COLO668 (cell line): ENCODE results near the gene ACAD11.

Experiments
- DNase-seq: peaks from one replicate; lab custom pipeline; 2025; ENCODE audit not compliant: unreplicated experiment; lab: John Stamatoyannopoulos, UW

The ACAD11 gene

GRCh38 chr3:132517311-132517710 is 142.3 kb downstream of the ACAD11 start:
- no peak for DNase-seq

- DNase-seq = no peak
Observed at GRCh38 chr3:132513057-132513456, 146.6 kb downstream of the ACAD11 start.

GRCh38 chr3:132509506-132509905 is 150.1 kb downstream of the ACAD11 start:
- no peak for DNase-seq

GRCh38 chr3:132509096-132509495 is 150.5 kb downstream of the ACAD11 start:
- DNase-seq = no peak
